ENCODE results near the gene KCNN1.

The KCNN1 gene

GRCh38 chr19:17953869-17954268, 13.0 kb upstream of the KCNN1 start:
- no peak overlapping the region for H3K27ac Mint-ChIP-seq
- H3K4me3 Mint-ChIP-seq, result no peak overlapping the region
- H3K4me1 Mint-ChIP-seq, result peaks cover 30% of the 10 kb centered on the region
- H3K36me3 Mint-ChIP-seq, result no peaks in the 10 kb centered on the region
- peaks cover 46% of the 10 kb centered on the region for H3K27me3 Mint-ChIP-seq
- no peaks in the 10 kb centered on the region for H3K9me3 Mint-ChIP-seq

- Mint-ChIP-seq H3K4me1 (peaks cover 24% of the 10 kb centered on the region), H3K27ac (no peak overlapping the region), H3K36me3 (no peaks in the 10 kb centered on the region), H3K27me3 (peaks cover 43% of the 10 kb centered on the region), H3K4me3 (no peak overlapping the region), H3K9me3 (no peaks in the 10 kb centered on the region)
These were observed 12.5 kb upstream of the KCNN1 start for GRCh38 chr19:17954401-17954800.

DNA sequence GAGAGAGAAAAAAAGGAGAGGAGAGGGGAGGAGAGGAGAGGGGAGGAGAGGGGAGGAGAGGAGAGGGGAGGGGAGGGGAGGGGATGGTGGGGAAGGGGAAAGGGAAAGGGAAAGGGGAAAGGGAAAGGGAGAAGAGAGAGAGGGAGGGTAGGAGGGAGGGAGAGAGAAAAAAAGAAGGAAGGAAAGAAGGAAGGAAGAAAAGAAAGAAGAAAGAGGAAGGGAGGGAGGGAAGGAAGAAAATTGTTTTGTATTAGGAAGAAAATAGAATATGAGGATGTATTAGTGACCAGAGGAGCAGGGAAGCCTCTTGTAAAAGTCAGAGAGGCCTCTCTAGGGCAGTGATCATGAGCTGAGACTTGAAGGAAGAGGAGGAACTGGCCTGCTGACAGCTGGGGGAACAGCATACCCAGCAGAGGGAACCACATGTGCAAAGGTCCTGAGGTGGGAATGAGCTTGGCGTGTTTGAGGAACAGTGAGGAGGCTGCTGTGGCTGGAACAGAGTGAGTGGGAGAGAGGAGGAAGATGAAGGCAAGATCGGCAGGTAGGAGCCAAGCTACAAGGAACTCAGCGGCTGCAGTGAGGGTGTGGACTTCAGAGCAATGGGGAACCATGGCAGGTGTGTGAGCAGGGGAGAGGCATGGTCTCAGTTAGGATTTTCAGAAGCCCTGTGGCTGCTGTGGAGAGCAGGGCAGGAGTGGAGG, 9.6 kb upstream of the KCNN1 start:
- H3K27me3 Mint-ChIP-seq, result peaks cover 23% of the 10 kb centered on the region
- H3K4me1 Mint-ChIP-seq, result peaks cover 5% of the 10 kb centered on the region
- no peaks in the 10 kb centered on the region for H3K36me3 Mint-ChIP-seq

DNA sequence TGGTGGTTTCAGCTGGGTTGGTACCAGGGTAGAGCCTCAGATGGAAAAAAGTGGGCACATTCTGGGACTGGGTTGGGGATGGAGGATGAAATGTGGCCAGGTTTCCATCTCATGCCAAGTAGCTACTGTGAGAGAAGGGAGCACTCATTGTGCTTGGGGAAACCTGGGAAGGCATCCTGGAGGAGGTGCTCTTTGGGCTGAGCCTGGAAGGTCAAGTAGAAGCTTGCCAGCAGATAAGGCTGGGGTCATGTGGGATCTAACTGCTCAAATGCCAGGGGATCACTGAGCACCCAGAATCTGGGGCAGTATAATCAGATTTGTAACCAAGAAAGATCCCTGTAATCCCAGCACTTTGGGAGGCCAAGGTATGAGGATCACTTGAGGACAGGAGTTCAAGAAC, 9.0 kb upstream of the KCNN1 start:
- peaks cover 21% of the 10 kb centered on the region for H3K27me3 Mint-ChIP-seq

More for the DNA sequence above, 9.6 kb upstream of the KCNN1 start:
- H3K9me3 Mint-ChIP-seq, result no peaks in the 10 kb centered on the region
- H3K4me3 Mint-ChIP-seq, result no peak overlapping the region
- H3K27ac Mint-ChIP-seq, result no peak overlapping the region

DNA sequence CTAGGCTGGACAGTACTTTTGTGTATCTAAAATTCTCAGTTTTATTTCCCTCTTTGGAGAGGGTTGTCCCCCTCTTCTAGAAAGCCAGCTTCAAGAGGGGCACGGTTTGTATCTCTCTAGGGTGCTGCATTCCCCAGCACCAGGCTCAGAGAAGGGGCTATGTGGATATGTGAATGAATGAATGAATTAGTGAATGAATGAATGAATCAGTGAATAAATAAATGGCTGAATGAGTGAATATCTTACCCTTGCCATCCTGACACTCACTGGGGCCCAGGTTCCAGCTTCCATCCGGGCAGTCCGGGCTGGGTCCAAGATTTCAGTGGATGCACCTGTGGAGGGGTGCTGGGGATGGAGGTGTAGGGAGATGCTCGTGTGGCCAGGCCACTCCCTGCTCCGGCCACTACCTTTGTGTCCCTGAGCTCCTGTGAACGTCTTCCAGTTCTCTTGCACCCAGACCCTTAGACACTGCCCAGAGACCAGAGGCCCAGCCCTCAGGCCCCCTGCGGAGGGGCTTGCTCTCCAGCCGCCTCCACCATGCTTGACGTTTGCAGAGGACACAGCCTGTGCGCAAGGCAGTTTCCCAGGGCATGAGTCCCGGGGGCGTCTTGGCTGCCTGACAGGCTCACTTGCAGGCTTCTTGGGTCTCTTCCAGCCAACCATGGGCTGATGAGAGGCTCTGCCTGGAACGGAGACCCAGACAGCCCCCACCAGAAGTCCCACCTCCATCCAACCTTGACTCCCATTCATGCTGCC, 2.8 kb upstream of the KCNN1 start:
- Mint-ChIP-seq H3K4me3 (no peak overlapping the region), H3K4me1 (peaks cover 11% of the 10 kb centered on the region), H3K27me3 (peaks cover 22% of the 10 kb centered on the region), H3K27ac (no peak overlapping the region), H3K9me3 (no peaks in the 10 kb centered on the region), H3K36me3 (peaks cover 4% of the 10 kb centered on the region)

More for the DNA sequence above, 9.0 kb upstream of the KCNN1 start:
- Mint-ChIP-seq H3K4me3 (no peak overlapping the region), H3K27ac (peak overlapping the region; percentile 59), H3K9me3 (no peaks in the 10 kb centered on the region), H3K4me1 (peaks cover under 1% of the 10 kb centered on the region), H3K36me3 (no peaks in the 10 kb centered on the region)

- peaks cover 4% of the 10 kb centered on the region for H3K36me3 Mint-ChIP-seq
- peaks cover 11% of the 10 kb centered on the region for H3K4me1 Mint-ChIP-seq
- H3K27ac Mint-ChIP-seq, result no peak overlapping the region
- no peaks in the 10 kb centered on the region for H3K9me3 Mint-ChIP-seq
- H3K27me3 Mint-ChIP-seq, result peaks cover 23% of the 10 kb centered on the region
- H3K4me3 Mint-ChIP-seq, result no peak overlapping the region
These were observed 1.4 kb upstream of the KCNN1 start for GRCh38 chr19:17965370-17966128.

DNA sequence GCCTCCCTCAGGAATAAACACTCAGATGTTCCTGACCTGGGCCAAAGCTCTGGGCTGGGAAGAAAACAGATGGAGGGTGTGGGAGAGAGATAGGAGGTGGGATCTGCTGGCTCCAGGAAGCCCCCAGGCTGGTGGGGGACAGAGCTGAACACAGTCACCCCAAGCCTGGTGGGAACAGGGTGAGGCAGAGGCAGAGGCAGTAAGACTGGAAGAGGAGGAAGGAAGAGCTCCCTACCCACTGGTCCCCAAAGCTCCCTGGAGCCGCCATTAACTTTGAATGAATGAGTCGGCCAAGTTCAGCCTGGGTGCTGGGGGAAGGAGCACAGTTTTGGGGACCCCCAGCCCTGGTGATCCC, 801 bp upstream of the KCNN1 start:
- peaks cover 4% of the 10 kb centered on the region for H3K36me3 Mint-ChIP-seq
- peaks cover 11% of the 10 kb centered on the region for H3K4me1 Mint-ChIP-seq
- no peak overlapping the region for H3K4me3 Mint-ChIP-seq
- no peaks in the 10 kb centered on the region for H3K9me3 Mint-ChIP-seq
- H3K27ac Mint-ChIP-seq, result no peak overlapping the region
- peaks cover 24% of the 10 kb centered on the region for H3K27me3 Mint-ChIP-seq

- Mint-ChIP-seq H3K36me3 (peaks cover 4% of the 10 kb centered on the region), H3K27me3 (peaks cover 25% of the 10 kb centered on the region), H3K4me3 (peak overlapping the region; percentile 67), H3K27ac (no peak overlapping the region), H3K9me3 (no peaks in the 10 kb centered on the region), H3K4me1 (peaks cover 11% of the 10 kb centered on the region)
These were observed 547 bp downstream of the KCNN1 start for GRCh38 chr19:17967257-17968051.

GRCh38 chr19:17968362-17968761, 1.5 kb downstream of the KCNN1 start:
- no peak overlapping the region for H3K4me3 Mint-ChIP-seq
- peaks cover 25% of the 10 kb centered on the region for H3K27me3 Mint-ChIP-seq
- H3K4me1 Mint-ChIP-seq, result peaks cover 11% of the 10 kb centered on the region
- H3K27ac Mint-ChIP-seq, result no peak overlapping the region
- H3K9me3 Mint-ChIP-seq, result no peaks in the 10 kb centered on the region
- peaks cover 4% of the 10 kb centered on the region for H3K36me3 Mint-ChIP-seq

DNA sequence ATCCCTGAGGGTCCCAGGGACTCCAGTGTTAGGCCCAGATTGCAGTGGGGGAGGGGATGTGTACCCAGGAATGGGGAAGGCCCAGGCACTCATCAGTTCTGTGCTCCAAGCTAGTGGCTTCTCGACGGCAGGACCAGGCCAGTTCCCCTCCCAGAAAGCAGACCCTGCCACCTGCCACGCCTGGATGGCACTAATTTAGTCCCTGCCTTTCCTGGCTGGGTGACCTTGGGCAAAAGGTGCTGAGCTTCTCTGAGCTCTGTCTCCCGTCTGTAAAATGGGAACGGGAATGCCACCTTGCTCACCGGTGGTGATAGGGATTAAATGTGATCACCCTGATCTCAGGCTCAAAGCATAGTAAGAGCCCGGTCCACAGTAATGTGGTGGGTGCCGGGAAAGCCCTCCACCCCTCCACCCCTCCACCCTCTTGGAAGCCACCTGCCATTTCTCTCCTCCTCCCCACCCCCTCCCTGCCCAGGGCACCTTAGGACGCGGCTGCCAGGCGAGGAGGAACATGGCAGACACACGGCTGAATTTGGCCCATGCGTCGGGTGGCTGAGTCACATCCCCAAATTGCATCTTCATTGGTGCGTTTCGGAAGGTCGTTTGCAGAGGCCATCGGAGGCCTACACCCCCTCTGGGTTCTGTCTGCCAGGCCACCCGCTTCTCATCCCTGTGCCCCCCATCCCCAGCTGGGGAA, 2.3 kb downstream of the KCNN1 start:
- Mint-ChIP-seq H3K4me1 (peaks cover 11% of the 10 kb centered on the region), H3K36me3 (peaks cover 4% of the 10 kb centered on the region), H3K4me3 (no peak overlapping the region), H3K27ac (no peak overlapping the region), H3K27me3 (peaks cover 20% of the 10 kb centered on the region), H3K9me3 (no peaks in the 10 kb centered on the region)

DNA sequence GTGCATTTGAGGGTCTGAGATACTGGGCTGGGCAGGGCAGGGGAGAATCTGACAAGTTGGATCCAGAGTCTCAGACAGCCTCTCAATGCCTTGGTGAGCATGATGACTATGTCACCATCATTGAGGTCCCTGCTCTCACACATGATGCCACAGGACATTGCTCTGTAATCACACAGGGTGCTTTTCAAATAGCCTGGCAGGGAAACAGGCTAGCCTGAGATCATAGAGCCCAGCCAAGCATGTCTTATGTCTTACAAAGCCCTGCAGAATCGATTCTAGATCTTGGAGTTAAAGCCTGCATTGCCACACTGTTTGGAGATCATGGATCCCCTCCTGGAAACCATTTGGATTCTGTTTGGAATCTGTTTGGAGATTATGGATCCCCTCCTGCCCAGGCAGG, 5.3 kb downstream of the KCNN1 start:
- Mint-ChIP-seq H3K4me3 (no peak overlapping the region), H3K27me3 (peaks cover 5% of the 10 kb centered on the region), H3K9me3 (no peaks in the 10 kb centered on the region), H3K4me1 (peaks cover 3% of the 10 kb centered on the region), H3K27ac (no peak overlapping the region), H3K36me3 (peaks cover 2% of the 10 kb centered on the region)

GRCh38 chr19:17973759-17974158, 6.9 kb downstream of the KCNN1 start:
- Mint-ChIP-seq H3K4me3 (no peak overlapping the region), H3K27me3 (peaks cover 3% of the 10 kb centered on the region), H3K4me1 (no peaks in the 10 kb centered on the region), H3K27ac (no peak overlapping the region), H3K9me3 (no peaks in the 10 kb centered on the region), H3K36me3 (no peaks in the 10 kb centered on the region)

DNA sequence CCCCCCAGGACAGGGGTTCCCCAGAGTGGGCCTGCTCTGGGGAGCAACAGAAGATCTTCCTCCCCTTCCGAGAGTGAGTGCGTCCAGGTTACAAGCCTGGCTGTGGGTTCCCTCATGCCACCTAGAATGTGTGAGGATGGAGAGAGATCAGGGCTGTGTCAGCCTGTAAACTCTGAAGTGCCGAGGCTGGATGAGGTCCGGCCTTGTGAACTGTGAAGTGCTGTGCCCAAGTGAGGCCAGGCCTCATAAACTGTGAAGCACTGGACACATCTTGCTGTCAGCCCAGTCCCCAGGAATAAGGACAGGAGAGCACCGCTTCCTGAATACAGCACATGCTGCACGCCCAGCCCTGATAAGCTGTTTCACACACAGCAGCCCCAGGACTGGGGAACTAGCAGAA, 7.6 kb downstream of the KCNN1 start:
- H3K27ac Mint-ChIP-seq, result no peak overlapping the region
- H3K9me3 Mint-ChIP-seq, result no peaks in the 10 kb centered on the region
- H3K27me3 Mint-ChIP-seq, result peaks cover 3% of the 10 kb centered on the region
- peaks cover 2% of the 10 kb centered on the region for H3K4me1 Mint-ChIP-seq
- no peaks in the 10 kb centered on the region for H3K36me3 Mint-ChIP-seq
- H3K4me3 Mint-ChIP-seq, result no peak overlapping the region

GRCh38 chr19:17975032-17975431, 8.1 kb downstream of the KCNN1 start:
- no peaks in the 10 kb centered on the region for H3K36me3 Mint-ChIP-seq
- H3K4me1 Mint-ChIP-seq, result peaks cover 3% of the 10 kb centered on the region
- H3K4me3 Mint-ChIP-seq, result no peak overlapping the region
- no peak overlapping the region for H3K27ac Mint-ChIP-seq
- H3K9me3 Mint-ChIP-seq, result no peaks in the 10 kb centered on the region
- peaks cover 2% of the 10 kb centered on the region for H3K27me3 Mint-ChIP-seq

DNA sequence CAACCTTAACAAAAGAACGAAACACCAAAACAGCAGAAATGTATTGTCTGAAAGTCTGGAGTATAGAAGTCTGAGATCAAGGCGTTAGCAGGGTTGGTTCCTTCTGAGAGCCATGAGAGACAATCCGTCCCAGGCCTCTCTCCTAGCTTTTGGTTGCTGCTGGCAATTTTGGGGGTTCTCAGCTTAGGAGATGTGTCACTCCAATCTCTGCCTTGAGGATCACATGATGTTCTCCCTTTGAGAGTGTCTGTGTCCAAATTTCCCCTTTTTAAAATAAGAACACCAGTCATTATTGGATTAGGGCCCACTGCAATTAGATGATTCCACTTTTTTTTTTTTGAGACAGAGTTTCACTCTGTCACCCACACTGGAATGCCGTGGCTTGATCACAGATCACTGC, 10.1 kb downstream of the KCNN1 start:
- no peaks in the 10 kb centered on the region for H3K36me3 Mint-ChIP-seq
- H3K4me3 Mint-ChIP-seq, result no peak overlapping the region
- peaks cover 3% of the 10 kb centered on the region for H3K4me1 Mint-ChIP-seq
- H3K9me3 Mint-ChIP-seq, result no peaks in the 10 kb centered on the region
- H3K27me3 Mint-ChIP-seq, result peaks cover 6% of the 10 kb centered on the region
- H3K27ac Mint-ChIP-seq, result no peak overlapping the region
